Chondrocyte (in vitro differentiated cells): ENCODE measurements around the gene ZNF334. TPM values are rescaled to one million over a fixed set of nuclear protein-coding genes. Genes with fewer than 3 reads are reported as not detected.

Experiments used
- DNase-seq: peaks from one replicate; pipeline ENCODE4 v3.0.0; 2021; ENCODE audit warnings: mixed read lengths, low spot score
- H3K27ac Mint-ChIP-seq: one replicate; pipeline ENCODE4 v1.8.0; 2021; ENCODE audit warnings: mild to moderate bottlenecking, moderate library complexity, mixed read lengths; ENCODE audit not compliant: unreplicated experiment
- H3K27me3 Mint-ChIP-seq: 2 replicates; pipeline ENCODE4 v1.8.0; 2021; ENCODE audit warnings: low read depth, mixed read lengths
- H3K36me3 Mint-ChIP-seq: 2 replicates; pipeline ENCODE4 v1.8.0; 2021; ENCODE audit warnings: low read depth, mixed read lengths
- H3K4me1 Mint-ChIP-seq: 2 replicates; pipeline ENCODE4 v1.8.0; 2021; ENCODE audit warnings: low read depth, mild to moderate bottlenecking, mixed read lengths
- H3K4me3 Mint-ChIP-seq: one replicate; pipeline ENCODE4 v1.8.0; 2021; ENCODE audit warnings: mild to moderate bottlenecking, moderate library complexity, mixed read lengths; ENCODE audit not compliant: unreplicated experiment
- H3K9me3 Mint-ChIP-seq: 2 replicates; pipeline ENCODE4 v1.8.0; 2021; ENCODE audit warnings: low read depth, mixed read lengths
- total RNA-seq: library from RNA; stranded (reverse); gene quantifications from 3 replicates; pipeline ENCODE4 v1.2.1, GENCODE V29; 2021
- TF ChIP-seq, protein P1 (sequence below): fragments of 200-600 bp; sonication (generic); IDR thresholded peaks from 2 replicates; pipeline ENCODE4 v1.5.0; 2021; ENCODE audit warnings: antibody characterized with exemption, mild to moderate bottlenecking, moderate library complexity

The ZNF334 gene
- total RNA-seq, 1 donor from 2014 or later = 4.8 TPM

DNA sequence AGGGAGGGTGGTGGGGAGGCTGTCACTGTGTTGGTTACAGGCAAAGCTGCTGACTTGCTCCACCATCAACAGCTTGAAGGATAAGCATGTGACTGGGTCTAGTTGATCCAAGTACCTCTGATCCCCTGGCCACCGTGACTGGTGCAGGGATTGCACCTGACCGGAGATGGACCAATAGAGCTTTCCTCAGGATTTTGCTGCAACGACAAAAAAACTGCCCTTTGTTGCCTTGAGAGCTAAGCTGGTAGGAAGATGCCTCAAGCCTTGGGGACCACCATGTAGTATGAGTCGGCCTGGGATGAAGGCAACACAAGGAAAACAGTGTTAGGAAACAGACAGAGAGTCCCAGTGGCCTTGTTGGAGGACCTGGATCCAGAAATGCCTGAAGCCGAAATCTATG is 35.3 kb upstream of the ZNF334 start:
- Mint-ChIP-seq H3K36me3 (no peaks in the 10 kb centered on the region), H3K27me3 (no peaks in the 10 kb centered on the region), H3K4me3 (no peak overlapping the region), H3K27ac (no peak overlapping the region), H3K9me3 (no peaks in the 10 kb centered on the region), H3K4me1 (no peaks in the 10 kb centered on the region)
- no peak for DNase-seq
- TF ChIP-seq, protein P1, sequence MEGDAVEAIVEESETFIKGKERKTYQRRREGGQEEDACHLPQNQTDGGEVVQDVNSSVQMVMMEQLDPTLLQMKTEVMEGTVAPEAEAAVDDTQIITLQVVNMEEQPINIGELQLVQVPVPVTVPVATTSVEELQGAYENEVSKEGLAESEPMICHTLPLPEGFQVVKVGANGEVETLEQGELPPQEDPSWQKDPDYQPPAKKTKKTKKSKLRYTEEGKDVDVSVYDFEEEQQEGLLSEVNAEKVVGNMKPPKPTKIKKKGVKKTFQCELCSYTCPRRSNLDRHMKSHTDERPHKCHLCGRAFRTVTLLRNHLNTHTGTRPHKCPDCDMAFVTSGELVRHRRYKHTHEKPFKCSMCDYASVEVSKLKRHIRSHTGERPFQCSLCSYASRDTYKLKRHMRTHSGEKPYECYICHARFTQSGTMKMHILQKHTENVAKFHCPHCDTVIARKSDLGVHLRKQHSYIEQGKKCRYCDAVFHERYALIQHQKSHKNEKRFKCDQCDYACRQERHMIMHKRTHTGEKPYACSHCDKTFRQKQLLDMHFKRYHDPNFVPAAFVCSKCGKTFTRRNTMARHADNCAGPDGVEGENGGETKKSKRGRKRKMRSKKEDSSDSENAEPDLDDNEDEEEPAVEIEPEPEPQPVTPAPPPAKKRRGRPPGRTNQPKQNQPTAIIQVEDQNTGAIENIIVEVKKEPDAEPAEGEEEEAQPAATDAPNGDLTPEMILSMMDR = no peak

DNA sequence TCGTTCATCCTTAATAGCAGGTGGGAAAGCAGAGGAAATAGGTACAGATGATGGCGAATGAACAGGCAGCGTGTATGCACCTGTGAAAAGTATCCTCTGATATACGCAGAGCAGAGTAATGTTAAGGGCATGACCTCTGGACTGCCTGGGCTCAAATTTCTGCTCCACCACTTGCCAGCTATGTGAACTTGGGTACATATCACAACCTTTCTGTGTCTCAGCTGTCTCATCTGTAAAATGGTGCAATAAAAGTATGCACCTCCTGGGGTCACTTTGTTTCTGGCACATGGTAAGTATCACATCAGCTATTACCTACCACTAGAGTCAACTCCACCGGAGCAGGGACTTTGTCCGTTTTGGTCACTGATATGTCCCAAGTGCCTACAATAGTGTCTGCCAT is 34.6 kb upstream of the ZNF334 start:
- Mint-ChIP-seq H3K4me3 (no peak overlapping the region), H3K36me3 (no peaks in the 10 kb centered on the region), H3K27me3 (no peaks in the 10 kb centered on the region), H3K9me3 (no peaks in the 10 kb centered on the region), H3K27ac (no peak overlapping the region), H3K4me1 (no peaks in the 10 kb centered on the region)
- TF ChIP-seq, protein P1 = no peak
- DNase-seq = no peak

DNA sequence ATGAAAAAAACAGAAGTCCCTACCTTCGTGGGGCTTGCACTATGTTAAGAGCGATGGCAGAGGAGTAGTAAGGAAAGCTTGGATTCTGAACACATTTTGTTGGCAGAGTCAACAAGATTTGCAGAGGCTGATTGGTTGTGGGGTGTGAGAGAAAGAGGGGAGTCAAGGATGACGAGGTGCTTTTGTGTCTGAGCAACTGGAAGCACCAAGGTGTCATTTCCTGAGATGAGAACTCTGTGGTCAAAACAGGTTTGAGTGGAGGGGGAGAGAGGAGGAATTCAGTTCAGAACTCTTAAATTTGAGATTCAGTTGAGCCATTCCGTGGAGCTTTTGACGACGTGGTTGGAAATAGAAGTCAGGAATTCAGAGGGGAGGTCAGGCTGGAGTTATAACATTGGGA is 33.6 kb upstream of the ZNF334 start:
- no peak for DNase-seq
- H3K9me3 Mint-ChIP-seq = no peaks in the 10 kb centered on the region
- no peak overlapping the region for H3K4me3 Mint-ChIP-seq
- H3K27me3 Mint-ChIP-seq = no peaks in the 10 kb centered on the region
- H3K4me1 Mint-ChIP-seq = no peaks in the 10 kb centered on the region
- H3K27ac Mint-ChIP-seq = no peak overlapping the region
- TF ChIP-seq, protein P1 = no peak
- no peaks in the 10 kb centered on the region for H3K36me3 Mint-ChIP-seq

DNA sequence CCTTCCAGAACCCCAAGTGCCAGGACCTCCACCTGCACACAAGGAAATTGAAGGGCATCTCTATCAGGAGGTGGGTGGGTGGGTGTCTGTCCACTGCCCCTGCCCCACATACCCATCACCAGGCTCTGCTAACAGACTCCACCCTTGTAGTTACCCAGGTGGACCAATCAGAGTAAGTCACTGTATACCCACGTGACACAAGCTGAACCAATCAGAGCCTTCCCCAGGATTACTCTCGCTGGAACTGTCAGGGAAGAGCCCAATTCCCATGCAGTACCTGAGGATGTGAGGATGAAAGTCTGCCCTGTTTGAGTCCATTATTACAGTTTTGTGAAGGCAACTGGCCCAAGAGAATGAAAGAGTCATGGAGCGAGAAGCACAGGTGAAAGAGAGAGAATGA is 32.9 kb upstream of the ZNF334 start:
- Mint-ChIP-seq H3K4me1 (no peaks in the 10 kb centered on the region), H3K27me3 (no peaks in the 10 kb centered on the region), H3K4me3 (no peak overlapping the region), H3K36me3 (no peaks in the 10 kb centered on the region), H3K9me3 (no peaks in the 10 kb centered on the region), H3K27ac (no peak overlapping the region)
- no peak for DNase-seq
- TF ChIP-seq, protein P1 = no peak

DNA sequence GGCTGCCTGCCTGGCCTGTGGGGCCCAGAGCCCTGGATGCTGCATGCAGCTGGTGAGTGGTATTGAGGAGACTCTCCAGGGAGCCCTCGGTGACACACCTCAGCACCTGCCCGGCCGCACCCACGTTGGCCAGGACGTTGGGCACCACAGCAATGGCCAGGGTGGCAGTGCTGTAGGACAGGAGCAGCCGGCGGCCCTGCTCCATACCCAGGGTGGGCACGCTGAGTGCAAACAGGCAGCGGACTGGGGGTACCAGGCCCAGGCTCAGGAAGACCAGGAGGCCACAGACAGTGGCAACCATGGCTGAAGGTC is 32.4 kb upstream of the ZNF334 start:
- H3K36me3 Mint-ChIP-seq = no peaks in the 10 kb centered on the region
- no peak for DNase-seq
- TF ChIP-seq, protein P1 = no peak

More for the DNA sequence above, 32.4 kb upstream of the ZNF334 start:
- no peaks in the 10 kb centered on the region for H3K4me1 Mint-ChIP-seq
- no peak overlapping the region for H3K4me3 Mint-ChIP-seq
- H3K27ac Mint-ChIP-seq = no peak overlapping the region
- H3K27me3 Mint-ChIP-seq = no peaks in the 10 kb centered on the region
- H3K9me3 Mint-ChIP-seq = no peaks in the 10 kb centered on the region
